Measurements from ENCODE around the gene RNF133.

The RNF133 gene, protein sequence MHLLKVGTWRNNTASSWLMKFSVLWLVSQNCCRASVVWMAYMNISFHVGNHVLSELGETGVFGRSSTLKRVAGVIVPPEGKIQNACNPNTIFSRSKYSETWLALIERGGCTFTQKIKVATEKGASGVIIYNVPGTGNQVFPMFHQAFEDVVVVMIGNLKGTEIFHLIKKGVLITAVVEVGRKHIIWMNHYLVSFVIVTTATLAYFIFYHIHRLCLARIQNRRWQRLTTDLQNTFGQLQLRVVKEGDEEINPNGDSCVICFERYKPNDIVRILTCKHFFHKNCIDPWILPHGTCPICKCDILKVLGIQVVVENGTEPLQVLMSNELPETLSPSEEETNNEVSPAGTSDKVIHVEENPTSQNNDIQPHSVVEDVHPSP

DNA sequence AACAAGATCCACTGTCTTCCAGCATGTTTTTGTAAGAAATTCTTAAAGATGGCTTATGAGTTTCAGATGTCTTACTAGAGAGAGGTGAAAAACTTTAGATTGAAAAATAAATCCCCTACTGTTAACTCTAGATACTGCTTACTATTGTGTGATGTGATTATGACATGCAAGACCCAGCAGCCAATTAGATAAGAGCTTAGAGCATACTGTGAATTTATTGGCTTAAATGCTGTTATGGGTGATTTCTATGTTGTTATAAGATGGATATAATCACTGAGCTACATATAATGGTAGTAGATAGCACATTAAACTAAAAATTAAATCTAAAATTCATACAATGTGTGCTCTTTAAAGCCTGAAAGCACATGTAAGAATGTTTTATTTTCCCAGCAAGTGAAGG lies at the start of gene RNF133:
Gene RNF133, minus strand, starts transcription at position 101 of the 400 bp plus-strand sequence. CDS start 199 bp downstream, outside the sequence.
- TF ChIP-seq, protein P1, sequence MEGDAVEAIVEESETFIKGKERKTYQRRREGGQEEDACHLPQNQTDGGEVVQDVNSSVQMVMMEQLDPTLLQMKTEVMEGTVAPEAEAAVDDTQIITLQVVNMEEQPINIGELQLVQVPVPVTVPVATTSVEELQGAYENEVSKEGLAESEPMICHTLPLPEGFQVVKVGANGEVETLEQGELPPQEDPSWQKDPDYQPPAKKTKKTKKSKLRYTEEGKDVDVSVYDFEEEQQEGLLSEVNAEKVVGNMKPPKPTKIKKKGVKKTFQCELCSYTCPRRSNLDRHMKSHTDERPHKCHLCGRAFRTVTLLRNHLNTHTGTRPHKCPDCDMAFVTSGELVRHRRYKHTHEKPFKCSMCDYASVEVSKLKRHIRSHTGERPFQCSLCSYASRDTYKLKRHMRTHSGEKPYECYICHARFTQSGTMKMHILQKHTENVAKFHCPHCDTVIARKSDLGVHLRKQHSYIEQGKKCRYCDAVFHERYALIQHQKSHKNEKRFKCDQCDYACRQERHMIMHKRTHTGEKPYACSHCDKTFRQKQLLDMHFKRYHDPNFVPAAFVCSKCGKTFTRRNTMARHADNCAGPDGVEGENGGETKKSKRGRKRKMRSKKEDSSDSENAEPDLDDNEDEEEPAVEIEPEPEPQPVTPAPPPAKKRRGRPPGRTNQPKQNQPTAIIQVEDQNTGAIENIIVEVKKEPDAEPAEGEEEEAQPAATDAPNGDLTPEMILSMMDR (IDR thresholded peaks at IDR 0.05) = no peak
- Histone ChIP-seq H3K27ac (no peak within 1 kb of the TSS), H3K4me3 (no peak within 1 kb of the TSS)
- no peak for DNase-seq (ENCODE audit: low spot score)

DNA sequence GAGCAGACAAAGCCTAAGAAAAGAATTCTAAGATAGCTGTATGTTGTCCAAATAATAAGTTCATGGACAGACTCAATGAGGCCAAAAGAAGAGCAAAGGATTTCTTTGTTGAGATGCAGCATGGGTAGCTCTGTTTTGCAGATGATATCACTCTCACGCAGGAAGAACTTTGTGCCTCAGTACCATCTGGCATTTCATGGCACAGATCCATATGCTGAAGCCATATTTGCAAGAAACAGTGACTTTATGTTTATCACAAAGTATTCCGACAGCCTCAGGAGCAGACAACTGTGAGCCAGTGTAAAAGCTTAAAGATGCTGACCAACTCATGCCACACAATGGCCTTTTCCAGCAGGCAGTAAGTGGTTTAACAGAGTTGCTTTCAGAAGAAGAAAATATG lies 49.3 kb upstream of the RNF133 start:
- no peak for DNase-seq (ENCODE audit: low spot score)
- Histone ChIP-seq H3K27ac (no peak overlapping the region), H3K4me3 (no peak overlapping the region)
- TF ChIP-seq, protein P1 (IDR thresholded peaks at IDR 0.05) = no peak

DNA sequence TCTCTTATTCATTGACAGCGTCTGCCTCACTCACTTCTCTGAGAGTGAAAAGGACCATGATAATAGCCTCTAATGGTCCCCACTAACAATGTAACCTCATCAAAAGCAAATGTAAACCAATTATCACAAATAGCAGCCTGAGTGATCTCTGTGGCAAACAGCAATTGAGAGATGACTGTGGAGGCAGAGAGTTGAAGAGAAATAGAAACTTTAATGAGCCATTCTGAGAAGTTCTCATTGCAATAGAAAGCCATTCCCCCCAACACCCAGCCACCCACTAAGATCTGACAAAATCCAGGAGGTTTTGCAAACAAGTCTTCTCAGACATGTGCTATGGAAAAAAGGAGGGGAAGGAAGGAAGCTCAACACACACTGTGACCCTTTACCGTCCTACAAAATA lies 48.0 kb upstream of the RNF133 start:
- TF ChIP-seq, protein P1 (IDR thresholded peaks at IDR 0.05) = no peak
- Histone ChIP-seq H3K4me3 (no peak overlapping the region), H3K27ac (no peak overlapping the region)
- no peak for DNase-seq (ENCODE audit: low spot score)

DNA sequence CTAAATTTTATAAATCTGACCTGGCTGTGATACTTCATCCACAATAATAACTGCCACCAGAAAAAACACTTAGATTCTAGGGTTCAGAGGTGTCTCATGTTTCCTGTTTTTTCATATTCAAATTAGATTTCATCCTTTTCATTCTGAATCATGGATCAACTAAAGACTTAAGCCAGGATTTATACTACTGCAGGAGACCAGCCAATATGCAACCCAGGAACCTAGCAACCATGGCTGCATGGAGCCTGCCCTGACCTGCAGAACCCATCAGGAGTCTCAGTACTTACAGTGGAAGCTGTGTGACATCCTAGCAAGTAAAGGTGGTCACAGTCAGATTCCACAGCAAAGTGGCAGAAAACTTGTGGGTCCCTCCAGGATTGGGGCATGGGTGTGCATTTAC lies 44.3 kb upstream of the RNF133 start:
- no peak for DNase-seq (ENCODE audit: low spot score)
- Histone ChIP-seq H3K27ac (no peak overlapping the region), H3K4me3 (no peak overlapping the region)
- TF ChIP-seq, protein P1 (IDR thresholded peaks at IDR 0.05) = no peak

DNA sequence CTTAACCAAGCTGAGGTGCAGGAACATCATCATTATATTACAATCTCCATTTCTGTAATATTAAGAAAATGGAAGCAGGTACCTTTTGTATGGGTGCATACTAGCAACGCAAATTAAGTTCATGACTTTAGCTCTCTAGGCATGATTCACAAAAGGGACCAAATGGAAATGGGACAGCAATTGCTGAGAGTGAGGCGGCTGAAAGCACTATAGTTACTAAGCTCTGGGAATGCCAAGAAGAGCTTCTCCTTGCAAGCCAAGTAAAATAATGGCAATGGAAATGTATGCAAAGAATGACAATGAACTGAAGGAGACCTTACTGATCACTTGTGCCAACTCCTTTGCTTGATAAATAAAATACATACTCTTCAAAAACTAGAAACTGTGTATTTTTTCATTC lies 40.0 kb upstream of the RNF133 start:
- TF ChIP-seq, protein P1 (IDR thresholded peaks at IDR 0.05) = no peak
- no peak overlapping the region for H3K27ac ChIP-seq
- no peak overlapping the region for H3K4me3 ChIP-seq
- no peak for DNase-seq (ENCODE audit: low spot score)

DNA sequence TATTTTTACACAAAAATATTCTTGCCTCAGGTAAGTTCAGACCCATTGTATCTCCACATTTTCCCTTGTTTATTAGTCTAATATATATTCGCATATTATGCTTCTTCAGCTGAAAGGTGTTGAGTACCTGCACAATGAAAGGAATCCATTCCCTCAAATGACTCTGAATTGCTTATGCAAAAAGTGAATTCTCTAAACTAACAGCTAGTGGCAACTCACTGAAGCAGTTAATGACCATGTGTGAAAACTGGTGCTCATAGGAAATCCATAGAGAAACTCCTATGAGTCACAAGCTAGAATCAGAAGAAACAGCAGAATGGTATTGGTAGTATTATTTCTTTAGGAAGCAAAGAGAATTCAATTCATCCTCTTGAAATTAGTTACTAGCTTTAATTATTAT lies 37.3 kb upstream of the RNF133 start:
- Histone ChIP-seq H3K4me3 (no peak overlapping the region), H3K27ac (no peak overlapping the region)
- no peak for DNase-seq (ENCODE audit: low spot score)
- TF ChIP-seq, protein P1 (IDR thresholded peaks at IDR 0.05) = no peak

DNA sequence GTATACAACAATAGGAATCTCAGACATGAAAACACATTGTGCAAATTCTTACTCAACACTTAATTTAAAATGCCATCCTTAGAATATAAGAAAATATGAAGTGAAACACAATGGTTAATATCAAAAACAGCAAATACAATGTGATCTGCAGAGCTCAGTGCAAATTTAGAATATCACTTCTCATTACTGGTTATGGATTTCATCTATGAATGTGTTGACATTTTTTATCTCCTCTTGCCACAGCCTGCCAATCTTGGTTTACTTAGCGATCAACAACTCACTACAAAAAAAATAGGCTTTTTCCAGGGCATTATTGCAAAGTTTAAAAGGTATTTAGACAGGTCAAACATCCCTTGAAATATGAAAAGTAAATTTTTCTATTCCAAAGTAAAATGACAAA lies 28.8 kb upstream of the RNF133 start:
- Histone ChIP-seq H3K4me3 (no peak overlapping the region), H3K27ac (no peak overlapping the region)
- no peak for DNase-seq (ENCODE audit: low spot score)
- TF ChIP-seq, protein P1 (IDR thresholded peaks at IDR 0.05) = no peak

Measured in coronary artery (tissue), 2 donors.